WTC11 (cell line): Measurements from ENCODE around the gene MT1M. TPM values are rescaled to one million over a fixed set of nuclear protein-coding genes. Genes with fewer than 3 reads are reported as not detected.

Experiments used
- ATAC-seq: fragments of 200-7000 bp; cut with Tn5 transposase; 2 replicates; pipeline ENCODE4 v1.10.0; 2021; ENCODE audit warnings: mild to moderate bottlenecking, moderate library complexity
- CTCF ChIA-PET: fragments of 300-600 bp; sonication (Branson Sonifier 250); formaldehyde crosslinking; loops from one replicate; lab custom pipeline; 2021; ENCODE audit warnings: antibody characterized with exemption; lab: Charles Lee
- POLR2A ChIA-PET: fragments of 350-600 bp; sonication (Branson Sonifier 250); formaldehyde crosslinking; loops from one replicate; lab custom pipeline; 2021; ENCODE audit warnings: antibody characterized with exemption; lab: Charles Lee
- DNase-seq: peaks from one replicate; pipeline ENCODE4 v3.0.0; 2021; ENCODE audit warnings: low spot score
- H3K27ac Mint-ChIP-seq: 2 replicates; pipeline ENCODE4 v1.8.0; 2021; ENCODE audit warnings: mixed read lengths
- H3K27me3 Mint-ChIP-seq: 2 replicates; pipeline ENCODE4 v1.8.0; 2021; ENCODE audit warnings: low read depth, mild to moderate bottlenecking, moderate library complexity, mixed read lengths
- H3K36me3 Mint-ChIP-seq: 2 replicates; pipeline ENCODE4 v1.8.0; 2021; ENCODE audit warnings: mixed read lengths
- H3K4me1 Mint-ChIP-seq: 2 replicates; pipeline ENCODE4 v1.8.0; 2022; ENCODE audit warnings: mixed read lengths
- H3K4me3 Mint-ChIP-seq: 2 replicates; pipeline ENCODE4 v1.8.0; 2021; ENCODE audit warnings: mild to moderate bottlenecking, moderate library complexity, mixed read lengths
- H3K9me3 Mint-ChIP-seq: 2 replicates; pipeline ENCODE4 v1.8.0; 2021; ENCODE audit warnings: mixed read lengths
- ATF6 ChIP-seq: sonication (generic); formaldehyde crosslinking; IDR thresholded peaks from 2 replicates; pipeline ENCODE4 v1.8.1; 2023; ENCODE audit warnings: mild to moderate bottlenecking, missing genetic modification reagents
- CDX4 ChIP-seq: fragments of 250-450 bp; sonication (Bioruptor Pico); IDR thresholded peaks from 2 replicates; pipeline ENCODE4 v1.9.0; 2021; ENCODE audit warnings: moderate library complexity, mild to moderate bottlenecking, inconsistent platforms, borderline replicate concordance
- FOXK1 ChIP-seq: sonication (generic); formaldehyde crosslinking; IDR thresholded peaks from 2 replicates; pipeline ENCODE4 v1.8.0; 2022; ENCODE audit warnings: mild to moderate bottlenecking, moderate library complexity, missing genetic modification reagents
- FOXP1 ChIP-seq: sonication (generic); formaldehyde crosslinking; IDR thresholded peaks from 2 replicates; pipeline ENCODE4 v1.8.0; 2022; ENCODE audit warnings: missing genetic modification reagents, mild to moderate bottlenecking, moderate library complexity, borderline replicate concordance
- IRF1 ChIP-seq: sonication (generic); formaldehyde crosslinking; IDR thresholded peaks from 2 replicates; pipeline ENCODE4 v1.8.0; 2023; ENCODE audit warnings: missing genetic modification reagents
- IRF2 ChIP-seq: sonication (generic); formaldehyde crosslinking; IDR thresholded peaks from 2 replicates; pipeline ENCODE4 v1.8.0; 2022; ENCODE audit warnings: low read depth, missing genetic modification reagents, borderline replicate concordance
- MAX ChIP-seq: sonication (generic); formaldehyde crosslinking; IDR thresholded peaks from 2 replicates; pipeline ENCODE4 v1.8.0; 2022; ENCODE audit warnings: mild to moderate bottlenecking, missing genetic modification reagents
- MYBL2 ChIP-seq: sonication (generic); formaldehyde crosslinking; IDR thresholded peaks from 2 replicates; pipeline ENCODE4 v1.8.1; 2023; ENCODE audit warnings: mild to moderate bottlenecking, moderate library complexity, missing genetic modification reagents
- NFE2L1 ChIP-seq: sonication (generic); formaldehyde crosslinking; IDR thresholded peaks from 2 replicates; pipeline ENCODE4 v1.8.1; 2023; ENCODE audit warnings: missing genetic modification reagents
- NR3C1 ChIP-seq: sonication (generic); formaldehyde crosslinking; conservative IDR thresholded peaks from 2 replicates; pipeline ENCODE4 v1.8.1; 2023; ENCODE audit warnings: low read depth, mild to moderate bottlenecking, missing genetic modification reagents
- SP1 ChIP-seq: sonication (generic); formaldehyde crosslinking; conservative IDR thresholded peaks from 2 replicates; pipeline ENCODE4 v1.8.1; 2022; ENCODE audit warnings: missing genetic modification reagents
- USF1 ChIP-seq: sonication (generic); formaldehyde crosslinking; IDR thresholded peaks from 2 replicates; pipeline ENCODE4 v1.8.0; 2022; ENCODE audit warnings: mild to moderate bottlenecking, missing genetic modification reagents
- ZBTB43 ChIP-seq: sonication (generic); formaldehyde crosslinking; IDR thresholded peaks from 2 replicates; pipeline ENCODE4 v1.8.1; 2023; ENCODE audit warnings: mild to moderate bottlenecking, missing genetic modification reagents
- ZNF138 ChIP-seq: sonication (generic); formaldehyde crosslinking; conservative IDR thresholded peaks from 2 replicates; pipeline ENCODE4 v1.8.1; 2022; ENCODE audit warnings: mild to moderate bottlenecking, moderate library complexity, missing genetic modification reagents
- ZNF671 ChIP-seq: fragments of 250-450 bp; sonication (Bioruptor Pico); IDR thresholded peaks from 2 replicates; pipeline ENCODE4 v1.8.0; 2021; ENCODE audit warnings: mild to moderate bottlenecking
- total RNA-seq: library from RNA; stranded (reverse); gene quantifications from 3 replicates; pipeline ENCODE4 v1.2.3, GENCODE V29; 2021
- TF ChIP-seq, protein P1 (sequence below): sonication (generic); formaldehyde crosslinking; IDR thresholded peaks from 2 replicates; pipeline ENCODE4 v1.8.1; 2022; ENCODE audit warnings: low read depth, mild to moderate bottlenecking, moderate library complexity, missing genetic modification reagents, borderline replicate concordance
- TF ChIP-seq, protein P2 (sequence below): sonication (generic); formaldehyde crosslinking; IDR thresholded peaks from 2 replicates; pipeline ENCODE4 v1.8.1; 2022; ENCODE audit warnings: missing genetic modification reagents, borderline replicate concordance
- TF ChIP-seq, protein P3 (sequence below): sonication (generic); formaldehyde crosslinking; IDR thresholded peaks from 2 replicates; pipeline ENCODE4 v1.8.1; 2023; ENCODE audit warnings: mild to moderate bottlenecking, missing genetic modification reagents, moderate library complexity

Gene MT1M
- total RNA-seq, 1 experiment from 2014 or later = 4.7 TPM

- peak overlapping the region; percentile 83 for H3K4me3 Mint-ChIP-seq
- no peaks in the 10 kb centered on the region for H3K9me3 Mint-ChIP-seq
- POLR2A ChIA-PET = no interaction called here
- TF ChIP-seq, protein P1, sequence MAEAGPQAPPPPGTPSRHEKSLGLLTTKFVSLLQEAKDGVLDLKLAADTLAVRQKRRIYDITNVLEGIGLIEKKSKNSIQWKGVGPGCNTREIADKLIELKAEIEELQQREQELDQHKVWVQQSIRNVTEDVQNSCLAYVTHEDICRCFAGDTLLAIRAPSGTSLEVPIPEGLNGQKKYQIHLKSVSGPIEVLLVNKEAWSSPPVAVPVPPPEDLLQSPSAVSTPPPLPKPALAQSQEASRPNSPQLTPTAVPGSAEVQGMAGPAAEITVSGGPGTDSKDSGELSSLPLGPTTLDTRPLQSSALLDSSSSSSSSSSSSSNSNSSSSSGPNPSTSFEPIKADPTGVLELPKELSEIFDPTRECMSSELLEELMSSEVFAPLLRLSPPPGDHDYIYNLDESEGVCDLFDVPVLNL (CRISPR knock-in tag) = no peak
- TF ChIP-seq NR3C1 (CRISPR knock-in tag) (no peak), ZNF671 (CRISPR knock-in tag) (no peak)
- TF ChIP-seq, protein P2, sequence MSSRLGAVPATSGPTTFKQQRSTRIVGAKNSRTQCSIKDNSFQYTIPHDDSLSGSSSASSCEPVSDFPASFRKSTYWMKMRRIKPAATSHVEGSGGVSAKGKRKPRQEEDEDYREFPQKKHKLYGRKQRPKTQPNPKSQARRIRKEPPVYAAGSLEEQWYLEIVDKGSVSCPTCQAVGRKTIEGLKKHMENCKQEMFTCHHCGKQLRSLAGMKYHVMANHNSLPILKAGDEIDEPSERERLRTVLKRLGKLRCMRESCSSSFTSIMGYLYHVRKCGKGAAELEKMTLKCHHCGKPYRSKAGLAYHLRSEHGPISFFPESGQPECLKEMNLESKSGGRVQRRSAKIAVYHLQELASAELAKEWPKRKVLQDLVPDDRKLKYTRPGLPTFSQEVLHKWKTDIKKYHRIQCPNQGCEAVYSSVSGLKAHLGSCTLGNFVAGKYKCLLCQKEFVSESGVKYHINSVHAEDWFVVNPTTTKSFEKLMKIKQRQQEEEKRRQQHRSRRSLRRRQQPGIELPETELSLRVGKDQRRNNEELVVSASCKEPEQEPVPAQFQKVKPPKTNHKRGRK = no peak
- TF ChIP-seq, all 79 proteins: peak for 0
- CTCF ChIA-PET = interaction anchor here (0.6 to 2.0 kb wide), 2 partner anchors 12 to 32 kb away, joined by 3 to 9 read pairs; no protein-coding TSS in a partner anchor
- Mint-ChIP-seq H3K27me3 (peaks cover 78% of the 10 kb centered on the region), H3K4me1 (peaks cover 14% of the 10 kb centered on the region), H3K36me3 (no peaks in the 10 kb centered on the region), H3K27ac (no peak overlapping the region)
- ATAC-seq (no peak; the same call in 1 of the 2 replicates), DNase-seq (no peak)
These were observed 43.7 kb upstream of the MT1M start for GRCh38 chr16:56588781-56589140.

DNA sequence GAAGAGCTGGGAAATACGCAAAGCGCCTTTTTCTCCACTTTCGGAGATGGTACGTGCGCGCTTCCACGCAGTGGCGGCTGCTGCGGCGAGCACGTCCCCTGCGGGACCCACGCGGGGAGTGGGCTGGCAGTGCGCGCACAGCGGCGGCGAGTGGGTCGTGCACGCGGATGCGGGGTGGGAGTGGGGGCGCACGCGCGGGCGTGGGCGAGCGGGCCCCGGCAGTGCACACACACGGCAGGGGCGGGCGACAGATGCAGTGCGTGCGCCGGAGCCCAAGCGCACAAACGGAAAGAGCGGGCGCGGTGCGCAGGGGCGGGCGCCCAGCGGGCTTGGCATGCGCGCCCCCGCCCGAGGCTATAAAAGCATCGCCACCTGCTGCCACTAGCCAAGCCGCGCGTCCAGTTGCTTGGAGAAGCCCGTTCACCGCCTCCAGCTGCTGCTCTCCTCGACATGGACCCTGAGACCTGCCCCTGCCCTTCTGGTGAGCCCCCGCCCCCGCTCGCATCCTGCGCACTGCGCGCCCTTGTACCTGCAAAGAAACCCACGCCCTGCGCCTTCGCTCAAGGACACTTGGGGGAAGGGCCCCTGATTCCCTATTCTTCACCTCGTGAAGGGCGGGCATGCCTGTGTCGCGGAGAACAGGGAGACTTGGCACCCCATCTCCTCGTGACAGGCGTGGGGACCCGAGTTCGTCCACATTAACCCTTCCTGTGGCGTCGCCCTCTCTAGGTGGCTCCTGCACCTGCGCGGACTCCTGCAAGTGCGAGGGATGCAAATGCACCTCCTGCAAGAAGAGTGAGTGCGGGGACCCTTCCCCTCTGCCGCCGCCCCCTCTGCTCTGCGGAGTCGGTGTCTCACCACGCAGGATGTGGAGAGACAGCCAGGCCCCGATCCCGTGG lies 43.1 kb upstream of the MT1M start, which contains the start of gene MT3:
Gene MT3, plus strand, starts transcription at position 388 of the 899 bp plus-strand sequence. Its CDS starts 63 bp downstream, at position 451.
- Mint-ChIP-seq H3K27ac (no peak within 1 kb of the TSS), H3K36me3 (no peaks in the 10 kb centered on the region), H3K4me1 (peaks cover 14% of the 10 kb centered on the region), H3K4me3 (peak within 1 kb of the TSS; percentile 83), H3K9me3 (no peaks in the 10 kb centered on the region), H3K27me3 (peaks cover 77% of the 10 kb centered on the region)
- TF ChIP-seq ZBTB43 (CRISPR knock-in tag) (0 out of 2 replicates have a peak, but pooled peaks have one; percentile 60), MYBL2 (CRISPR knock-in tag) (0 out of 2 replicates have a peak, but pooled peaks have one; percentile 37), CDX4 (CRISPR knock-in tag) (no peak), ATF6 (no peak), SP1 (0 out of 2 replicates have a peak, but pooled peaks have one; percentile 31), IRF2 (CRISPR knock-in tag) (no peak), FOXK1 (CRISPR knock-in tag) (0 out of 2 replicates have a peak, but pooled peaks have one; percentile 45), MAX (CRISPR knock-in tag) (0 out of 2 replicates have a peak, but pooled peaks have one; percentile 45), NFE2L1 (CRISPR knock-in tag) (peak; percentile 40; the same call in 1 of the 2 replicates), ZNF138 (CRISPR knock-in tag) (0 out of 2 replicates have a peak, but pooled peaks have one; percentile 24), FOXP1 (CRISPR knock-in tag) (peak; percentile 50; the same call in 1 of the 2 replicates), USF1 (CRISPR knock-in tag) (no peak; the same call in 1 of the 2 replicates), IRF1 (no peak)
- TF ChIP-seq, protein P3, sequence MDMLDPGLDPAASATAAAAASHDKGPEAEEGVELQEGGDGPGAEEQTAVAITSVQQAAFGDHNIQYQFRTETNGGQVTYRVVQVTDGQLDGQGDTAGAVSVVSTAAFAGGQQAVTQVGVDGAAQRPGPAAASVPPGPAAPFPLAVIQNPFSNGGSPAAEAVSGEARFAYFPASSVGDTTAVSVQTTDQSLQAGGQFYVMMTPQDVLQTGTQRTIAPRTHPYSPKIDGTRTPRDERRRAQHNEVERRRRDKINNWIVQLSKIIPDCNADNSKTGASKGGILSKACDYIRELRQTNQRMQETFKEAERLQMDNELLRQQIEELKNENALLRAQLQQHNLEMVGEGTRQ (CRISPR knock-in tag) = 0 out of 2 replicates have a peak, but pooled peaks have one; percentile 7
- DNase-seq = peak; percentile 66
- peak; percentile 82 for ATAC-seq
- CTCF ChIA-PET = interaction anchor here (0.6 to 2.0 kb wide), 3 partner anchors 11 to 31 kb away, joined by 3 to 9 read pairs (median 3); no protein-coding TSS in a partner anchor
- POLR2A ChIA-PET = interaction anchor here (1.2 kb wide), 1 partner anchor 42 kb away, joined by 3 read pairs; no protein-coding TSS in a partner anchor
